GM19395 (cell line): ENCODE results near the gene COL13A1.
A peak's percentile ranks its signal among the peaks of the same experiment; 100 is the strongest.

Experiments
- ATAC-seq: cut with Tn5 transposase; IDR thresholded peaks from one replicate; pipeline ENCODE4 v1.9.1; 2021; ENCODE audit warnings: mild to moderate bottlenecking, moderate library complexity; ENCODE audit not compliant: unreplicated experiment

The COL13A1 gene

DNA sequence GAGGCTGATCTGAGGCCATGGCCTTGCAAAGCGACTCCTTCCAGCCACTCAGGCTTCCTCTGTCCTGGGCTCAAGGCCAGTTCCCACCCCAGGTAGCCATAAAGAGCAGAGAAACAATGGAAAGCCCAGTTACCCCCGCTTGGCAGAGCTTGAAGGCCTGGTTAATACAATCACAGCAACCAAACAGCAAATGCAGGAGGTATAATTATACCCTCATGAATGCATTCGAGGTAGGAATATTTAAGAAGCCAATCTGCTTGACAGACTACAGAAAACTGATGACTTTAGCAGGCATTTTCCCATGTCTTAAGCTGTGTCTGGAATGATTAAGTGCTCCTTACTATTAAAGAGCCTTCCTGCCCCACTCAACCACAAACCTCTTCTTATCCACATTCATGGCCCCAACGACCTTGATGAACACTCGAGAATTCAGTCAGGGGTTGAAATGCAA, 136.9 kb downstream of the COL13A1 start:
- ATAC-seq = no peak

- no peak for ATAC-seq
Observed at GRCh38 chr10:69939061-69939460, 137.4 kb downstream of the COL13A1 start.

GRCh38 chr10:69939481-69939880, 137.8 kb downstream of the COL13A1 start:
- no peak for ATAC-seq

DNA sequence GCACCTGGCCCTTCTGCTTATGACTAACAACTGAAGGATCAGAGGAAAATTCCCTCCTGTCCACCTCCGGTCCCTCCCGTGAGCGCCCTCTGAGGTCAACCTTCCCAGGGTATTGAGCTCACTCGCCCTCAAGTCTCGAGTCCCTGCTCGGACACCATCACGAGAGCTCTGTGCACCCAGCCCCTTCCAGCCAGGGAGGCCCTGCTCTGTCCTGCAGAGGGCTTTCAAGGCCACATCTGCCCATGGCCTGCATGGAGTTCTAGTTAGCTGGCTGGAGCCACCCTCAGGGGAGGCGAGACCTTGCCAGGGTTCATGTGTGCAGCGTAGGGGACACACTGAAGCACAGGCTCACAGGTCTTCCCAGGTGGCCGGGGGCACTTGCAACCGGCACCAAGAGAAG, 140.0 kb downstream of the COL13A1 start:
- no peak for ATAC-seq

DNA sequence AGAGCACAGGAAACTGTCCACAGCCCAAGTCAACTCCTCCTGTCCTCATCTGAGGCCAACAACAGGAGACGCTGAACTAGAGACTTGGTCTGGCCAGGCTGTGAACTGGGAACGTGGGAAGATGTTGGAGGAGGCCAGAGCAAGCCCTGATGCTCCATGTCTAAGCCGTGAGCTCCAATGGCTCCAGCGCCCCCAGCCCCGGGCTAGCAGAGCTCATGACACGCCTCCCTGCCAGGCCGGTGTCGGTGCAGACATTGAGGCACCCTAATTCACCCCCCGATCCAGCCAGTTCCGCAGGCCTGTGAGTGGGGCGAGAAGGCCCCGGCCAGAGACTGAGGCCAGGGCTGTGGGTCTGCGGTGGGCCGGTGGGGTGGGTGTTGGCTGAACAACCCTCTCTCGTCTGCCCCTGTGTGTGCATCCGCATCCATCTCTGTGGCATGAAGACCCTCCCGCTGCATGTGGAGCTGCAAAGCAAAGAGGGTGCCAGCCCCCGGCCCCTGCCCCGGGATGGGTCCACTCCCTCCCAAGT, 141.7 kb downstream of the COL13A1 start:
- ATAC-seq = no peak

DNA sequence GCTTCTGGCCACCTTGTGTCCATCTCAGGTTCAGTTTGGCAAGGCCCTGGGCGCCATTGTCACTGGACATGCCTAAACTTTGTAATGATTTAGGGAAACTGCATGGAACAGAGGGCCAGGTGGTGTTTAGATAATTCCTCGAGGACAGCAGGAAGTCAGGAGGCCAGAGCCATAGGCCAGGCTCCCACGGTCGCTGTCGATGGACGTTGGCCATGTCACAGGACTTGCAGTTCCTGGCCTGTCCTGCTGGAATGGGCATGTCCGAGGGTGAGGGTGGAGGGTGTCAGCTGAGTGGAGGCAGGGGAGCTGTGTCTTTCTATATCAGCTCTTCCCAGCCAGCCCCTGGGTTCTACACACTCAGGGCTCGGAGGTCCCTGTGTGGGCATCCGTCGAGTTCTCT, 143.1 kb downstream of the COL13A1 start:
- ATAC-seq = no peak

DNA sequence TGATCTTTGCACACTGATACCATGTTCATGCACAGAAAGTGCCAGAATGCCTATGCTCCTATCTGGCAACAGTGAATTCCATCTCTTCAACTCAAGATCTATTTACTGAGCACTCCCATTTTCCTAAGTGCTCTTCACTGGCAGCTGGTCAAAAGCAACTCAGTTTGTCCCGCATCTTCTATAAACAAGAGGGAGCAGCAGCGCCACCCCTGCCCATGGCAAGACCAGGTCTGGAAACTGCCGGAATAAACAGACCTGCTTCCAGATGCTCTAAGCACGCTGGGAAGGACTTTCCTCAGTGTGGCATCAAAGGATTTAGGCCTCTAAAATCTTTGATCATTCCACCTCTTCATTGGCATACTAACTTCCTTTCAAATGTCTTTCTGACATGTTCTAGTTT, 146.6 kb downstream of the COL13A1 start:
- ATAC-seq = no peak

GRCh38 chr10:69949770-69950169, 148.1 kb downstream of the COL13A1 start:
- no peak for ATAC-seq

DNA sequence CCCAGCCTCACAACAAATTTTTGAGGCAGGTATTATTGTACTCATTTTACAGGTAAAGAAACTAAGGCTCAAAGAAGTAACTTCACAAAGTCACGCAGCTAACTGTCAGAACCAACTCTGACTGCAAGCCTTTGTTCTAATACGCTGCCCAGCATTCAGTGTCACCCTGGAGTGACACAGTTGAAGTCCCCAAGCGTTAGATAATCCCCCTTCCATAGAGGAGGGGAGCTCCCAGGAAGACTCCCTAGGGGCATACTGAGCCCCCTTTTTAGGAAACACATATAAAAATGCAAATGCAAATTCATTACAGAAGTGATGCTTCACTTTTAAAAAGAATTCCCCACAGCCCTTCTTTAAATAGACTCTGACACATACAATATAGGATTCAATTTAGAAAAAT, 150.0 kb downstream of the COL13A1 start:
- no peak for ATAC-seq

DNA sequence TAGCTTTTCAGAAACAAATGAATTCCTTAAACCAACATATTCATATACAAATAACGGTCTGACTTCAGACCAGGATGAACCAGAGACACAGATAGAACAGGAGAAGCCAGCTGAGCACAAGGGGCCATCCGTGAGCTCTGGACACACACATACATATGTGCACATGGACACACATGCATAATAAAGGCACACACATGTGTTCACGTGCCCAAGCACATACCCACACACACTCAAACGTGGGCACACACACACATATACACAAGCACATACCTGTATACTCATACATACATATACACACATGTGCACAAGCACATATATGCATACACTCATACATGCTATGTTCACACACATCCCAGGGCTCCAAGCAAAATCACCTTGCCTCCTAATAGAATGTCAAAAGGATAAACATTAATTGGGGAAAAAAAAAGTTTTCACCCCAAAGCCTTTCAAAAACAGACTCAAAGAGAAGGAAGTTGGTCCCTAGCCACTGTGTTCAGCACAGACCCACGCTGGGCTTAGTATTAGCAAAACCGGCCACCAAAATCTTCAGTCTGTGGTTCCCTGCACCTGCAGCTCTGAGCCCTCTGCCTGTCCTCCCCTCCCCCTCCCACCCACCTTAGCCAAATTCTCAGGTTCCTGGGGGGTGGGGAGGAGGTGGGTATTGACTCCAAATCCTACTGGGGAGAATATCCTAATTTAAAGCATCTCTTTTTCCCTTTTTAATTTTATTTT, 150.5 kb downstream of the COL13A1 start:
- ATAC-seq = no peak

DNA sequence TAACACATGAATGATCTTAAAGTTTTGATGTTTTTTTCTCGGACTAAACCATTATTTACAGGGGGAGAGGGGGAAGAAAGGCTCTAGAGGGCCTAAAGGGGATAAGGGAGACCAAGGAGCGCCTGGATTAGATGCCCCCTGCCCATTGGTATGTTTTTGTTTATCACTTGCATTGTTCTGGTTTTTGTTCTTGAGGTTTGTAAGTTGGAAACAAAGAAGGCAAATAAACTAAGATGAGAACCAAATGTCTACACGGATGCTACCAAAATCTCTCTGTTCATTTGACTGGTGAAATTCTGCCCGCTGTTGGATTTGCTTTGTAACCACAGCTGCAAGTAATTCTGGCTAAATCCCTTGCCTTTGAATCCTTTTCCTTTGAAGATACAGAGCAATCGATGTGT, 151.1 kb downstream of the COL13A1 start:
- no peak for ATAC-seq

GRCh38 chr10:69953851-69954250, 152.1 kb downstream of the COL13A1 start:
- no peak for ATAC-seq

DNA sequence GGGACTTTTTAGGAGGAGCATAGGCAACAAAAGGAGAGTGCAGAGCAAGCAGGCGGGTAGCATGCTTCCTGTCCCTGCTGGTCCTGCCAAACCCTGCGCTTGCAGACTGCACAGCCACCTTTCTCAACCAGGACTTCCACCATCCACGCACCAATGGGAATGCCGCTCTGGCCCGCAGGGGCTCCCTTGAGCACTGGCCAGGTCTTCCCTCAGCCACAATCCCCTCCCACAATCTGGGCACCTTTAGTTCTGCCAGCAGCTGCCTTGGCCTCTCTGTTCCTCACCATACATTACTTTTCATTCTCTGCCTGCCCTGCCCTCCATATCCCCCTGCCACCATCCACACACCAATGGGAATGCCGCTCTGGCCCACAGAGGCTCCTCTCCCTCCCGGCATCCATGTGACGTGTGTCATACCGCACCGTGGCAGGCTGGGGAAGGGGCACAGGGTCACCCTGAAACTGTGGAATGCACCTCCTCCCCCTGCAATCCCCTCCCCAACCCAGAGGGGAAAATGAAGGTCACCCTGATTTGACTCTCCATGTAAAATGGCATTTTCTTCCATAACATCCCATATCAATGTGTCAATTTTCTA, 153.6 kb downstream of the COL13A1 start:
- ATAC-seq = no peak

DNA sequence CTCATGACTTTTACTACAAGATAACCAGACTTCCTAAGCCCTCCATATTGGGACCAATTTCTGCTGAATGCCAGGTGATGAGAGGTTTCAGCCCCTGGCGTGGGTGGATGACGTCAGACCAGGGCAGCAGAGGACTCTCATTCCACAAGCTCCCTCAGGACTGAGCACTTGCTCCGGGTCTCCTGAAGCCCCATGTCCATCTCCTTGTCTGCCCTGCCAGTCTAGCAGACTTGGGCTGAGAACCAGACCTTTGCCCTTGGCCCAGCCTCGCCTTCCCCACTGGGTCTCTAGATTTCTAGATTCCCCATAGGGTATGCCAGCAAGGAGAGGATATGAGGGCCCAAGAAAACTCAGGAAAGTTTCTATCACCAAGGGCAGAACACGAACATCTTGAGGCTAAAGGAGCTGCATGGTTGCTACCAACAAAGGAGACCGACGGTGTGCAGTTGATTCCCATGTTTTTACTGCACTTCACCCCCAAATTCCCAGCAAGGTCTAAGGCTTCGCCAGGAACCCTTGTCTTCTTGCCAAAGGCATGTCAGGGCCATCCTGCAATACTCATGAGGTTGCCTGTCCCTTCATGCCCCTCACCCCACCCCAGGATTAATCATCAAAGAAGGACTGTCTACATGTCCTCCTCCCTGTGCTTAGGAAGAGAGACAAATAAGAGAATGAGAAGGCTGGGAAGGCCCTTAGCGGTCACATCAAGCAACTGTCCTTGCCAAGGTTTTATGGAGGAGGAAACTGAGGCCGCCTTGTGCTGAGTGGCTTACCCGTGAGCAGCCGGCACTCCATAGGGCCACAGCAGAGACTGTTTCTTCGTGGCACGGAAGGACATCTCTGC, 154.4 kb downstream of the COL13A1 start:
- no peak for ATAC-seq

DNA sequence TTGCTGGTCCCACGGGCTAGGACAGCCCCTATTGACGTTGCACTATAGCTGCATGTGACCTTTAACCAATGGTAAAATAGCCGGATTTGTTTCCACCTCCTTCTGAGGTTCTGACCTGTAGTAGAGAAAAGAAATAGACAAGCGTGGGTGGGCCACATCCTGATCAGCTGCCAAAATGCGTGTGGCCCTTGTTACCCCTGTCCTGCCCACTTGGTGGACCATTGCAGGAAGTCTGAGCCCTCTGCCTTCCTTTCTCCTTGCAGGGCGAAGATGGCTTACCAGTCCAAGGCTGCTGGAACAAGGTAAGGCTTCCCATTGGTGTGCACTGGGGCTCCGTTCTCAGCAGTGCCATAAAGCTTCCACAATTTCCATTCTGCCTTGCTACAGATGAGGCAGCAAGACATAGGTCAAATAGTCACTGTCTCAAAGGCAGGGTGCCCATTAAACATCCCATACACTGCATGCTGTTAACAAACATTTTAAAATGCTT, 155.1 kb downstream of the COL13A1 start:
- ATAC-seq = no peak

GRCh38 chr10:69957241-69957885, 155.7 kb downstream of the COL13A1 start:
- no peak for ATAC-seq

GRCh38 chr10:69957886-69958555, 156.3 kb downstream of the COL13A1 start:
- peak; percentile 61 for ATAC-seq

DNA sequence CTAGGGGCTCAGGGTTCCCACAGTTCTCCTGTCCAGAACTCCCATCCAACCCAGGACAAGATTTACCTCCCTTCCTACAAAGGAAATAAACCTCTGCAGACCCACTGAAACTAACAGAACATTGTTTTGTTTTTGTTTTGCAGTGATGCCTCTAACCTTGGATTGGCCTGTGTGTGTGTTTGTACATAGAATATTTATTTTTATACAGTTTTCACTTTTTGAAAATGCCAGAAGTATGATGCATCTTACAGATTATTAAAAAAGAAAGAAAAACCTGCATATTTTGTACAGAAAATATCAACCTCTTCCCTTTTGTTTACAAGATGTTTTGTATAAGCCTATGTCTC, 156.8 kb downstream of the COL13A1 start:
- ATAC-seq = no peak

GRCh38 chr10:69959911-69960310, 158.2 kb downstream of the COL13A1 start:
- no peak for ATAC-seq

GRCh38 chr10:69960606-69960987, 158.9 kb downstream of the COL13A1 start:
- no peak for ATAC-seq
